ENCODE results near the gene RBM33.

RBM33 gene

DNA sequence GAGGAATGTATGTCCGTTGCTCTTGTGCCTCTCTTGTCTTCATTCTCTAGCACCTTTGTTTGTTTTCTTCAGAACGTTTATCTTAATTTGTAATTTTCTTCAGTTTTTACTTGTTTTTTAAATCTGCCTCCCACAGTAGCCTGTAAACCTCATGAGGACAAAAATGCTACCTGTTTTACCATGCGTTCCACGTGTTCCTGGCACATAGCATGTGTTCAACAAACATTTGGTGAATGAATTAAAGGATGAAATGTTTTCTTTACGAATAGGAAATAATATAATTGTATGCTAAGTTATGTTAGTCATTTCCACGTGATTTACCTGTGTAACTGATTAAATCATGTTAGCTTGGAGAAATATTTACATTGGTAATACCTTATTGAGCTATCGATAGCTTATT is 2.2 kb downstream of the RBM33 start:
- ChIA-PET CTCF (no interaction called here), POLR2A (no interaction called here)
- TF ChIP-seq, protein P1, sequence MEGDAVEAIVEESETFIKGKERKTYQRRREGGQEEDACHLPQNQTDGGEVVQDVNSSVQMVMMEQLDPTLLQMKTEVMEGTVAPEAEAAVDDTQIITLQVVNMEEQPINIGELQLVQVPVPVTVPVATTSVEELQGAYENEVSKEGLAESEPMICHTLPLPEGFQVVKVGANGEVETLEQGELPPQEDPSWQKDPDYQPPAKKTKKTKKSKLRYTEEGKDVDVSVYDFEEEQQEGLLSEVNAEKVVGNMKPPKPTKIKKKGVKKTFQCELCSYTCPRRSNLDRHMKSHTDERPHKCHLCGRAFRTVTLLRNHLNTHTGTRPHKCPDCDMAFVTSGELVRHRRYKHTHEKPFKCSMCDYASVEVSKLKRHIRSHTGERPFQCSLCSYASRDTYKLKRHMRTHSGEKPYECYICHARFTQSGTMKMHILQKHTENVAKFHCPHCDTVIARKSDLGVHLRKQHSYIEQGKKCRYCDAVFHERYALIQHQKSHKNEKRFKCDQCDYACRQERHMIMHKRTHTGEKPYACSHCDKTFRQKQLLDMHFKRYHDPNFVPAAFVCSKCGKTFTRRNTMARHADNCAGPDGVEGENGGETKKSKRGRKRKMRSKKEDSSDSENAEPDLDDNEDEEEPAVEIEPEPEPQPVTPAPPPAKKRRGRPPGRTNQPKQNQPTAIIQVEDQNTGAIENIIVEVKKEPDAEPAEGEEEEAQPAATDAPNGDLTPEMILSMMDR (IDR thresholded peaks at IDR 0.05; ENCODE audit: control extremely low read depth, extremely low read depth, low read depth, missing control alignments) = no peak

DNA sequence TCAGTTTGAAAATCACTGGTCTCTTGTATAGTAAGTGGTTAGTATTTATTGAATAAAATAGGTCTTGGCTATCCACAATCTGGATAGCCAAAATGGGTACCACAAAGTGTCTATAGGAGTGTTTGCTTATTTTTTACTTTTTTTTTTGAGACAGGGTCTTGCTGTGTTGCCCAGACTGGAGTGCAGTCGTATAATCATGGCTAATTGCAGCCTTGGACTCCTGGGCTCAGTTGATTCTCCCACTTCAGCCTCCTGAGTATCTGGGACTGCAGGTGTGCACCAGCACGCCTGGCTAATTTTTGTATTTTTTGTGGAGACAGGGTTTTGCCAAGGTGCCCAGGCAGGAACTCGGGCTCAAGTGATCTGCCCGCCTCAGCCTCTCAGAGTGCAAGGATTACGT is 2.8 kb downstream of the RBM33 start:
- no peak for DNase-seq (ENCODE audit: extremely low spot score)
- TF ChIP-seq, protein P1 (IDR thresholded peaks at IDR 0.05; ENCODE audit: control extremely low read depth, extremely low read depth, low read depth, missing control alignments) = no peak
- POLR2A ChIA-PET = no interaction called here
- CTCF ChIA-PET = interaction anchor here (2.0 kb wide), 1 partner anchor 12 kb away, joined by 6 read pairs; no protein-coding TSS in a partner anchor

More for the DNA sequence above, 2.2 kb downstream of the RBM33 start:
- DNase-seq (ENCODE audit: extremely low spot score) = no peak

DNA sequence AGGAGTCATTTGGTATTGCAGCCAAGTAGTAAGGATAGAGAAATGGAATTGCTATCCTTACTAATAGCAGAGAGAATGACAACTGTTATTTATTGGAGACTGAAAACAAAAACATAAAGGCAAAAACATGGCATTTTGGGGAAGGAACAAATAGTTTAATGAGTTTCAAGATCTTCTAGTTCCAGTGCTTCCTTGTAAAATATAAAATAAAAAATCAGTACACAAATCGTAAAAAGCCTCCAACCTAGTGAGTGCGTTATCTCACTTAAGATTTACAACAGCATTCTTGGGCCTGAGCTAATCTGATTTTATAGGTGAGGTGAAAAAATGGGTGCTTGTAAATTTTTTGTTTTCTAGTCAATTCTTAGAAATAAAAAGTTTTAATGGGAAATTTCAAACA is 3.3 kb downstream of the RBM33 start:
- ChIA-PET POLR2A (no interaction called here), CTCF (interaction anchor here (2.0 kb wide), 1 partner anchor 12 kb away, joined by 6 read pairs; no protein-coding TSS in a partner anchor)
- DNase-seq (ENCODE audit: extremely low spot score) = no peak
- TF ChIP-seq, protein P1 (IDR thresholded peaks at IDR 0.05; ENCODE audit: control extremely low read depth, extremely low read depth, low read depth, missing control alignments) = no peak

DNA sequence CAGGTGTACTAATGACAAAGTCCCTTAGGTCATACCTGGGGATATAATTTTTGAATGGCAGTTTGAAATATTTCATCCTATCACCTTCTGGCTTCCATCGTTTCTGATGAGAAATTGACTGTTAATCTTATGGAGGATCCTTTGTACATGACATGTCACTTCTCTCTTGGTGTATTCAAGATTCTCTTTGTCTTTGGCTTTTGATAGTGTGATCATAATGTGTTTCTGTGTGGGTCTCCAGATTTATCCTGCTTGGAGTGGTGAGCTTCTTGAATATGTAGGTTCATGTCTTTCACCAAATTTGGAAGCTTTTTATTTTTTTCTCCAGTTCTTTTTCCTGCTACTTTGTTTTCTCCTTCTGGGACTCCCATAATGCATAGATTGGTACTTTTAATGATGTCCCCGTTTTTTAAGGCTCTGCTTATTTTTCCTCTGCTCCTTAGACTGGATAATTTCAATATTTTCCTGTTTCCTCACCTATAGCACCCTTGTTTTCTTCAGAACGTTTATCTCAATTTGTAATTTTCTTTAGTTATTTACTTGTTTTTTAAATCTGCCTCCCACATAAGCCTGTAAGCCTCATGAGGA is 4.4 kb downstream of the RBM33 start:
- TF ChIP-seq, protein P1 (IDR thresholded peaks at IDR 0.05; ENCODE audit: control extremely low read depth, extremely low read depth, low read depth, missing control alignments) = no peak
- no peak for DNase-seq (ENCODE audit: extremely low spot score)
- POLR2A ChIA-PET = no interaction called here
- CTCF ChIA-PET = interaction anchor here (1.4 to 2.0 kb wide), 2 partner anchors 11 to 63 kb away, joined by 3 to 6 read pairs; no protein-coding TSS in a partner anchor

GRCh38 chr7:155649588-155649987 is 5.1 kb downstream of the RBM33 start:
- DNase-seq (ENCODE audit: extremely low spot score) = no peak
- POLR2A ChIA-PET = no interaction called here
- CTCF ChIA-PET = interaction anchor here (1.1 to 1.7 kb wide), 3 partner anchors 21 to 117 kb away, joined by 3 to 7 read pairs (median 3); no protein-coding TSS in a partner anchor
- TF ChIP-seq, protein P1 (IDR thresholded peaks at IDR 0.05; ENCODE audit: control extremely low read depth, extremely low read depth, low read depth, missing control alignments) = no peak

DNA sequence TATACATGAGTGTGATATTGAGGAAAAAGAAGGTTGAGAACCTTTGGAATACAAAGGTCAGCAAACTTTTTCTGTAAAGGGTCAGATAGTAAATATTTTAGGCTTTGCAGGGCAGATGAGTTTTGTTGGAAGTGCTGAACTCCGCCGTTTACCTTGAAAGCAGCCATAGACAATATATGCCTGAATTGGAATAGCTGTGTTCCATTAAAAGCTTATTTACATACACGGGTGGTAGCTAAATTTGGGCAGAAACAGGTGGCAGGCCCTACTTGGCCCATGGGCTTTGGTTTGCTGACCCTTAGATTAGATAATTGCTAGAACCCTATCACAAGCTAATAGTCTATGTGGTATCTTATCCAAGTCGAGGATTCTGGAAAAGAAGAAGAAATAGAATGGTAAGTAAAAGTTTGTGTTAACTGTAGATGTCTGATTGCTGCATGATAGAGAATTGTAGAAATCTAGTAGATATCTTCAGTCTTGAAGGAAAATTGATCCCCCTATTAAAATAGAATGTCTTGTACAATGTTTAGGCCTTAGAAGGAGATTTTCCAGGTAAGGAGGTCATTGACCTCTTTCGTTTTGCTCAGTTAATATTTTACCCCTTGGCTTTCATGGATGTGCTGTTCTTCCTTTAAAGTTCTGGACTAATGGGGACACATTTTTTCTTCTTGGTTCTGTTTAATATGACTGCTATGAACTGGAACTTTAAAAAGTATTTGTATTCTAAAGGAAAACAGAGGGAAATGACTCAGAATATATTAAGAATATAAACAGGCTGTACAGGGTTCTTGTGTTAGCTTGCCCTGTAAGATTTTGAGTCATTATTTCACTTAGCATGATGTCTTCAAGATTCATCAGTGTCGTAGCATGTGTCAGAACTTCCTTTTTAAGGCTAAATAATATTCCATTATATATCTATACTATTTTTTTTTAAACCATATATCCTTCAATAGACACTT is 8.0 kb downstream of the RBM33 start:
- POLR2A ChIA-PET = no interaction called here
- DNase-seq (ENCODE audit: extremely low spot score) = no peak
- TF ChIP-seq, protein P1 (IDR thresholded peaks at IDR 0.05; ENCODE audit: control extremely low read depth, extremely low read depth, low read depth, missing control alignments) = no peak
- CTCF ChIA-PET = interaction anchor here (1.1 to 2.6 kb wide), 2 partner anchors 54 to 56 kb away, joined by 3 to 11 read pairs; no protein-coding TSS in a partner anchor

Data from GM10248 (cell line).